Naive thymus-derived CD8-positive, alpha-beta T cell (primary cell): ENCODE results near the gene KCNMB1. TPM values are rescaled to one million over a fixed set of nuclear protein-coding genes. Genes with fewer than 3 reads are reported as not detected.

Source experiments
- ATAC-seq, 2 donors: fragments of 150-1000 bp; cut with Tn5 transposase in 1 of 2; sonication (Bioruptor Pico), chemical (Tn5 transposase) in 1 of 2; 1 replicate in 1 of 2; 2 replicates in 1 of 2; pipeline ENCODE4 v1.10.0; 2021; ENCODE audit warnings: mild to moderate bottlenecking in 2 of 2, moderate library complexity in 2 of 2
- POLR2A ChIA-PET: fragments of 350-600 bp; sonication (Branson Sonifier 250); formaldehyde crosslinking; loops from one replicate; lab custom pipeline; 2021; ENCODE audit warnings: antibody characterized with exemption; lab: Charles Lee
- DNase-seq, 10 donors: peaks; one replicate each; pipeline versions ENCODE4 v3.0.0 to v3.0.0-alpha.2; 2020 to 2022
- H3K27ac Mint-ChIP-seq, 10 donors: one replicate each; pipeline ENCODE4 v1.8.0; 2020 to 2022; ENCODE audit warnings: mild to moderate bottlenecking in 10 of 10, mixed read lengths in 10 of 10, moderate library complexity in 4 of 10, inconsistent platforms in 1 of 10
- H3K27me3 Mint-ChIP-seq, 5 donors: one replicate each; pipeline ENCODE4 v1.8.0; 2021 to 2022; ENCODE audit warnings: mixed read lengths in 5 of 5
- H3K36me3 Mint-ChIP-seq, 3 donors: one replicate each; pipeline ENCODE4 v1.8.0; 2020 to 2022; ENCODE audit warnings: mixed read lengths in 3 of 3, mild to moderate bottlenecking in 2 of 3, inconsistent platforms in 1 of 3
- H3K4me1 Mint-ChIP-seq, 4 donors: one replicate each; pipeline ENCODE4 v1.8.0; 2021 to 2022; ENCODE audit warnings: mixed read lengths in 4 of 4
- H3K4me3 Mint-ChIP-seq, 10 donors: one replicate each; pipeline ENCODE4 v1.8.0; 2020 to 2022; ENCODE audit warnings: mild to moderate bottlenecking in 10 of 10, mixed read lengths in 10 of 10, moderate library complexity in 6 of 10, inconsistent platforms in 1 of 10
- H3K9me3 Mint-ChIP-seq, 9 donors: one replicate each; pipeline ENCODE4 v1.8.0; 2020 to 2022; ENCODE audit warnings: mixed read lengths in 9 of 9, mild to moderate bottlenecking in 3 of 9, inconsistent platforms in 1 of 9, moderate library complexity in 1 of 9
- polyA plus RNA-seq, 3 donors: library from polyadenylated mRNA; unstranded; fragments of 300-500 nt; fragmentation: Illumina TruSeq; gene quantifications; one replicate each; pipeline ENCODE4 v1.2.3, GENCODE V29; 2021
- total RNA-seq, 8 experiments: library from RNA in 2 of 8; stranded (reverse) in 2 of 8; gene quantifications; one replicate each; pipeline ENCODE4 v1.2.3 and lab custom pipeline; 2021 to 2026

Gene KCNMB1, protein sequence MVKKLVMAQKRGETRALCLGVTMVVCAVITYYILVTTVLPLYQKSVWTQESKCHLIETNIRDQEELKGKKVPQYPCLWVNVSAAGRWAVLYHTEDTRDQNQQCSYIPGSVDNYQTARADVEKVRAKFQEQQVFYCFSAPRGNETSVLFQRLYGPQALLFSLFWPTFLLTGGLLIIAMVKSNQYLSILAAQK
- not detected for total RNA-seq
- polyA plus RNA-seq: under 1 TPM in 1 of 3 donors, not detected in 2; 0.06 TPM
- 0 to 0.07 (median 0) reads per million in 6 experiments for total RNA-seq (lab: John Stamatoyannopoulos, UW)

GRCh38 chr5:170388818-170389549 is at the start of gene KCNMB1:
TSS of gene KCNMB1 (minus strand) at chr5:170389367. CDS start at chr5:170385447, 3,920 bp downstream.
- peak within 1 kb of the TSS in 1 of 10 donors; percentile 54 for H3K4me3 Mint-ChIP-seq

DNA sequence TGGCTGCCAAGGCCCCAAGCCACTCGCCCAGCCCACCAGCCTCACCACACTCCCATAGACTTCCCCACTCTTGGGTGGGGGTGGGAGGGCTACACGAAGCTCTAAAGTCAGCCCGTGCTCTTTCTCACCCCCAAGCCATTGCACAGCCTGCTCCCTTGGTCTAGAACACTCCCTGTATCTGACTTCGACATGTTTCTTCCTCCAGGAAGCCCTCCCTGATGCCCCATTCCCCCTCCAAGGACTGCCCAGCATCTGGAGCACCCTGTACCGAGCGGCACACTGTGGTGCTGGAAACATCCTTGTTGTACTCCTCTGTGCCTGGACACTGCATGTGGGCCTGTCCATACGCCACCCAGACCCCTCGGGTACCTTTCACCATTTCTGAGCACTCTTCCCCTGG is 49.4 kb upstream of the KCNMB1 start:
- no peaks in the 10 kb centered on the region for H3K27me3 Mint-ChIP-seq
- ATAC-seq: no peak
- no peak overlapping the region for H3K4me3 Mint-ChIP-seq
- POLR2A ChIA-PET: no interaction called here
- peak overlapping the region in 1 of 10 donors; percentile 33 for H3K27ac Mint-ChIP-seq
- H3K4me1 Mint-ChIP-seq: peaks cover 0 to 2% (median 0%) of the 10 kb centered on the region in 4 donors
- DNase-seq: no peak
- H3K36me3 Mint-ChIP-seq: no peaks in the 10 kb centered on the region
- H3K9me3 Mint-ChIP-seq: no peaks in the 10 kb centered on the region

More at GRCh38 chr5:170388818-170389549, at the start of gene KCNMB1:
- POLR2A ChIA-PET: interaction anchor here (0.7 kb wide), 1 partner anchor 65 kb away, joined by 4 read pairs; no protein-coding TSS in a partner anchor
- ATAC-seq (no peak), DNase-seq (no peak)
- Mint-ChIP-seq H3K27me3 (peaks cover 0 to 13% (median 2%) of the 10 kb centered on the region in 5 donors), H3K4me1 (peaks cover 8 to 23% (median 20%) of the 10 kb centered on the region in 4 donors), H3K27ac (peak within 1 kb of the TSS in 5 of 10 donors; percentile 12 to 75 (median 24)), H3K36me3 (no peaks in the 10 kb centered on the region), H3K9me3 (no peaks in the 10 kb centered on the region)

GRCh38 chr5:170437621-170438375 is 48.6 kb upstream of the KCNMB1 start:
- peaks cover 0 to under 1% (median 0%) of the 10 kb centered on the region in 9 donors for H3K9me3 Mint-ChIP-seq
- ATAC-seq (no peak), DNase-seq (no peak)
- peaks cover 0 to 2% (median 0%) of the 10 kb centered on the region in 4 donors for H3K4me1 Mint-ChIP-seq
- H3K27ac Mint-ChIP-seq: peak overlapping the region in 1 of 10 donors; percentile 35
- H3K36me3 Mint-ChIP-seq: no peaks in the 10 kb centered on the region
- H3K27me3 Mint-ChIP-seq: no peaks in the 10 kb centered on the region
- H3K4me3 Mint-ChIP-seq: no peak overlapping the region
- POLR2A ChIA-PET: no interaction called here

- peaks cover 0 to 2% (median 0%) of the 10 kb centered on the region in 9 donors for H3K9me3 Mint-ChIP-seq
- no peak overlapping the region for H3K27ac Mint-ChIP-seq
- no peak overlapping the region for H3K4me3 Mint-ChIP-seq
- DNase-seq (no peak), ATAC-seq (no peak)
- H3K27me3 Mint-ChIP-seq: peaks cover 0 to 4% (median 0%) of the 10 kb centered on the region in 5 donors
- POLR2A ChIA-PET: no interaction called here
- H3K4me1 Mint-ChIP-seq: peaks cover 0 to 2% (median 0%) of the 10 kb centered on the region in 4 donors
- no peaks in the 10 kb centered on the region for H3K36me3 Mint-ChIP-seq
Measured at GRCh38 chr5:170436335-170436734, 47.2 kb upstream of the KCNMB1 start.

GRCh38 chr5:170434966-170435605 is 45.9 kb upstream of the KCNMB1 start:
- ATAC-seq: peak; percentile 67 to 79
- Mint-ChIP-seq H3K36me3 (no peaks in the 10 kb centered on the region), H3K27ac (no peak overlapping the region), H3K4me3 (no peak overlapping the region), H3K9me3 (peaks cover 0 to 2% (median 0%) of the 10 kb centered on the region in 9 donors), H3K4me1 (peaks cover 0 to 2% (median 0%) of the 10 kb centered on the region in 4 donors), H3K27me3 (peaks cover 0 to 4% (median 0%) of the 10 kb centered on the region in 5 donors)
- POLR2A ChIA-PET: no interaction called here
- peak; percentile 20 to 66 (median 46) for DNase-seq

DNA sequence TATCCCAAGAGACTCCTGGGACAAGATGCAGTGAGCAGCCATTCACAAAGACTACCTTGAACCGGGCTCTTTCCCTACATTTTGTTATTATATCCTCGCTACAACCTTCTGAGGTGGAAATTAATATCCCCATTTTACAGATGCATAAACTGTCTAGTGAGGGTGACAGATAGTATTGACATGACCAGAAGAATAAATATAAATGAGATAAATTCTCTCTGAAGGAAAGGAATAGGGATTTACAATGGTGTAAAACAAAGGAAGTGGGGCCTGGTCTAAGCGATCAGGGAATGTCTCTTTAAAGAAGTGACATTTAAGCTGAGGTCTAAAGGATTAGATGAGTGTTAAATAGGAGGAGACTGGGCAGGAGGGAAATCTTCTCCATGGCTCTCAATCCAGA is 43.5 kb upstream of the KCNMB1 start:
- Mint-ChIP-seq H3K27me3 (peaks cover 0 to 10% (median 3%) of the 10 kb centered on the region in 5 donors), H3K4me3 (no peak overlapping the region), H3K4me1 (peaks cover 0 to 2% (median 0%) of the 10 kb centered on the region in 4 donors), H3K36me3 (no peaks in the 10 kb centered on the region), H3K9me3 (peaks cover 0 to 2% (median 0%) of the 10 kb centered on the region in 9 donors), H3K27ac (no peak overlapping the region)
- ATAC-seq (no peak), DNase-seq (no peak)
- POLR2A ChIA-PET: no interaction called here

GRCh38 chr5:170431571-170431970 is 42.4 kb upstream of the KCNMB1 start:
- DNase-seq (no peak), ATAC-seq (no peak)
- POLR2A ChIA-PET: no interaction called here

DNA sequence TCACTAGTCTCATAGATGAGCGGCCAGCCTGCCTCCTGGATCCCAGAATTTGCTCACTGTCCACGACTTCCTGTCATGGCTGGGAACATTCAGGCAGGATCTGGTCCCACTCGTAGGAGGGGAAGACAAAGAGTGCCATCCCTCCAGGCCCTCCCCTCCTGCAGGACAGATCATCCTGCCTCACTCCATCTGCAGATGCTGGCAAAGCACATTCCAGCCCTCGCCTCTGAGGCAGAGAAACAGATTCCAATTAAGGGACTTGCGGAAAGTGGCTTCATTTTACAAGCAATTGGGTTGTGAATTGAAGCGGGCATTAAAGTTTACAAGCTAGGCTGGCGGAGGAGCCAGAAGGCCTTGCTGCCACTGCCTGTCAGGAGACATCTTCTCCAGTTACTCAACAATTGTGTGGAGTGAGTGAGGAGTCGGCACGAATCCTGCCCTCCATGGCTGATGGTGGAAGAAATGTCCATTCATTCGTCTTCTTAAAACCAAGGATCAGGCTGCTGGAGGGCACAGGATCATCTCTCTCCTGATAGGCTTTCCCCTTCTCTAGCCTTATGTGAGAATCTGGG is 41.8 kb upstream of the KCNMB1 start:
- Mint-ChIP-seq H3K27me3 (peaks cover 0 to 11% (median 3%) of the 10 kb centered on the region in 5 donors), H3K4me3 (no peak overlapping the region), H3K27ac (no peak overlapping the region), H3K9me3 (peaks cover 0 to 2% (median 0%) of the 10 kb centered on the region in 9 donors), H3K36me3 (no peaks in the 10 kb centered on the region), H3K4me1 (peaks cover 0 to 2% (median 0%) of the 10 kb centered on the region in 4 donors)
- POLR2A ChIA-PET: no interaction called here
- no peak for ATAC-seq
- DNase-seq: no peak

More at GRCh38 chr5:170431571-170431970, 42.4 kb upstream of the KCNMB1 start:
- H3K9me3 Mint-ChIP-seq: peaks cover 0 to 2% (median 0%) of the 10 kb centered on the region in 9 donors
- H3K27ac Mint-ChIP-seq: no peak overlapping the region
- no peaks in the 10 kb centered on the region for H3K36me3 Mint-ChIP-seq
- H3K4me1 Mint-ChIP-seq: peaks cover 0 to 2% (median 0%) of the 10 kb centered on the region in 4 donors
- H3K27me3 Mint-ChIP-seq: peaks cover 0 to 11% (median 3%) of the 10 kb centered on the region in 5 donors
- no peak overlapping the region for H3K4me3 Mint-ChIP-seq

DNA sequence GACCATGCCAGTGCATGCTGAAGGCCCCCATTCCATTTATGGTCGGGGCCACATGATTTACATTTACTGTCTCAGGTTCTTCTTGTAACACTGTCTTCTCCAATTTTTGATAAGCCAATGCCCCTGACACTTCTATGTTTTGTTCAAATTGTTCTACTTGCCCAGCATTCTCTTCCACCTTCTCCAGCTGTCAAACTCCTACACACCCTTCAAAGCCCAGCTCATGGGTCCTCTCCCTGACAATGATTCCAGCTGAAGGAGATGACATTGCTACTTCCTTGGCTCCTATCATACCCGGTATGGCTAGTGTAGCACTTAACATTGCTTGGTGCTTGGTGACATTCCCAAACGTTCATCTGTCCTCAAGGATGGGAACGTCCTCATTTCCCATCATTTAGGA is 41.1 kb upstream of the KCNMB1 start:
- no peaks in the 10 kb centered on the region for H3K36me3 Mint-ChIP-seq
- H3K4me3 Mint-ChIP-seq: no peak overlapping the region
- no peak for ATAC-seq
- peaks cover 0 to 2% (median 0%) of the 10 kb centered on the region in 4 donors for H3K4me1 Mint-ChIP-seq
- H3K9me3 Mint-ChIP-seq: peaks cover 0 to 2% (median 0%) of the 10 kb centered on the region in 9 donors
- peaks cover 0 to 11% (median 3%) of the 10 kb centered on the region in 5 donors for H3K27me3 Mint-ChIP-seq
- no peak for DNase-seq
- POLR2A ChIA-PET: interaction anchor here (0.7 kb wide), 1 partner anchor 335 kb away, joined by 3 read pairs; no protein-coding TSS in a partner anchor
- H3K27ac Mint-ChIP-seq: no peak overlapping the region

- H3K4me3 Mint-ChIP-seq: no peak overlapping the region
- peaks cover 0 to 2% (median 0%) of the 10 kb centered on the region in 9 donors for H3K9me3 Mint-ChIP-seq
- no peaks in the 10 kb centered on the region for H3K36me3 Mint-ChIP-seq
- DNase-seq (no peak), ATAC-seq (no peak)
- POLR2A ChIA-PET: no interaction called here
- peaks cover 0 to 11% (median 3%) of the 10 kb centered on the region in 5 donors for H3K27me3 Mint-ChIP-seq
- H3K4me1 Mint-ChIP-seq: no peaks in the 10 kb centered on the region
- H3K27ac Mint-ChIP-seq: no peak overlapping the region
Measured at GRCh38 chr5:170429014-170429413, 39.8 kb upstream of the KCNMB1 start.

GRCh38 chr5:170427672-170428236 is 38.6 kb upstream of the KCNMB1 start:
- no peak overlapping the region for H3K4me3 Mint-ChIP-seq
- peaks cover 0 to under 1% (median 0%) of the 10 kb centered on the region in 9 donors for H3K9me3 Mint-ChIP-seq
- H3K4me1 Mint-ChIP-seq: no peaks in the 10 kb centered on the region
- POLR2A ChIA-PET: no interaction called here
- DNase-seq: no peak
- no peak for ATAC-seq
- peaks cover 0 to 11% (median 3%) of the 10 kb centered on the region in 5 donors for H3K27me3 Mint-ChIP-seq
- no peaks in the 10 kb centered on the region for H3K36me3 Mint-ChIP-seq
- H3K27ac Mint-ChIP-seq: no peak overlapping the region
